Progenitor cell of endocrine pancreas (in vitro differentiated cells): ENCODE measurements around the gene TECPR1. TPM values are rescaled to one million over a fixed set of nuclear protein-coding genes. Genes with fewer than 3 reads are reported as not detected.

Experiments used
- DNase-seq: peaks from one replicate; pipeline ENCODE4 v3.0.0; 2021; ENCODE audit warnings: low spot score; ENCODE audit not compliant: unreplicated experiment
- H3K27ac Mint-ChIP-seq: 2 replicates; pipeline ENCODE4 v1.8.0; 2021; ENCODE audit warnings: mild to moderate bottlenecking, moderate library complexity, mixed read lengths
- H3K27me3 Mint-ChIP-seq: 2 replicates; pipeline ENCODE4 v1.8.0; 2021; ENCODE audit warnings: mixed read lengths
- H3K36me3 Mint-ChIP-seq: 2 replicates; pipeline ENCODE4 v1.8.0; 2022; ENCODE audit warnings: mixed read lengths; ENCODE audit not compliant: insufficient read depth
- H3K4me1 Mint-ChIP-seq: 2 replicates; pipeline ENCODE4 v1.8.0; 2021; ENCODE audit warnings: low read depth, mixed read lengths
- H3K4me3 Mint-ChIP-seq: 2 replicates; pipeline ENCODE4 v1.8.0; 2021; ENCODE audit warnings: low read depth, mild to moderate bottlenecking, moderate library complexity, mixed read lengths
- H3K9me3 Mint-ChIP-seq: 2 replicates; pipeline ENCODE4 v1.8.0; 2021; ENCODE audit warnings: low read depth, mixed read lengths
- total RNA-seq: library from RNA; stranded (reverse); gene quantifications from 2 replicates; pipeline ENCODE4 v1.2.1, GENCODE V29; 2021
- TF ChIP-seq, protein P1 (sequence below): fragments of 200-600 bp; sonication (generic); IDR thresholded peaks from one replicate; pipeline ENCODE4 v1.5.0; 2021; ENCODE audit warnings: antibody characterized with exemption, mild to moderate bottlenecking; ENCODE audit not compliant: unreplicated experiment

The TECPR1 gene
- total RNA-seq, 1 donor from 2014 or later, result 41.6 TPM

DNA sequence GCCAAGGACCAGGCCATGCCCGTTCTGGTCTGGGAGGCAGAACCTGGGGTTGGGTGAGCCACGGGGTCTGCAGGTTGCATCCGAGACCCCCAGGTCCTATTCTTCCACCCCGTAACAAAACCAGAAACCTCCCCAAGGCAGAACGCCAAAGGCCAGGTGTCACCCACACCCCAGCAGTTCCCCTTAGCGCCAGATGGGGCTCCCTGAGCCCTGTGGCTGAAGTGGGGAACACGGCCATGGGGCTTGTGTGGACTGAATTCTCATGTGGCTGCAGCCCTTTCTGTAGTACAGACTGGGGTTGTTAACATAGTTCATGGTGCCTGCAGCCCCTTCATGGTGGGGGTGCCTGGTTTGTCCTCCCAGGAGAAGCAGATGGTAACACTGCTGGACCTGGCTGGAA lies 39.7 kb upstream of the TECPR1 start:
- no peak for DNase-seq
- H3K9me3 Mint-ChIP-seq, result no peaks in the 10 kb centered on the region
- H3K36me3 Mint-ChIP-seq, result peaks cover 11% of the 10 kb centered on the region
- no peak overlapping the region for H3K4me3 Mint-ChIP-seq
- H3K4me1 Mint-ChIP-seq, result peaks cover 3% of the 10 kb centered on the region
- TF ChIP-seq, protein P1, sequence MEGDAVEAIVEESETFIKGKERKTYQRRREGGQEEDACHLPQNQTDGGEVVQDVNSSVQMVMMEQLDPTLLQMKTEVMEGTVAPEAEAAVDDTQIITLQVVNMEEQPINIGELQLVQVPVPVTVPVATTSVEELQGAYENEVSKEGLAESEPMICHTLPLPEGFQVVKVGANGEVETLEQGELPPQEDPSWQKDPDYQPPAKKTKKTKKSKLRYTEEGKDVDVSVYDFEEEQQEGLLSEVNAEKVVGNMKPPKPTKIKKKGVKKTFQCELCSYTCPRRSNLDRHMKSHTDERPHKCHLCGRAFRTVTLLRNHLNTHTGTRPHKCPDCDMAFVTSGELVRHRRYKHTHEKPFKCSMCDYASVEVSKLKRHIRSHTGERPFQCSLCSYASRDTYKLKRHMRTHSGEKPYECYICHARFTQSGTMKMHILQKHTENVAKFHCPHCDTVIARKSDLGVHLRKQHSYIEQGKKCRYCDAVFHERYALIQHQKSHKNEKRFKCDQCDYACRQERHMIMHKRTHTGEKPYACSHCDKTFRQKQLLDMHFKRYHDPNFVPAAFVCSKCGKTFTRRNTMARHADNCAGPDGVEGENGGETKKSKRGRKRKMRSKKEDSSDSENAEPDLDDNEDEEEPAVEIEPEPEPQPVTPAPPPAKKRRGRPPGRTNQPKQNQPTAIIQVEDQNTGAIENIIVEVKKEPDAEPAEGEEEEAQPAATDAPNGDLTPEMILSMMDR, result peak; percentile 26
- no peak overlapping the region for H3K27ac Mint-ChIP-seq
- H3K27me3 Mint-ChIP-seq, result no peaks in the 10 kb centered on the region

DNA sequence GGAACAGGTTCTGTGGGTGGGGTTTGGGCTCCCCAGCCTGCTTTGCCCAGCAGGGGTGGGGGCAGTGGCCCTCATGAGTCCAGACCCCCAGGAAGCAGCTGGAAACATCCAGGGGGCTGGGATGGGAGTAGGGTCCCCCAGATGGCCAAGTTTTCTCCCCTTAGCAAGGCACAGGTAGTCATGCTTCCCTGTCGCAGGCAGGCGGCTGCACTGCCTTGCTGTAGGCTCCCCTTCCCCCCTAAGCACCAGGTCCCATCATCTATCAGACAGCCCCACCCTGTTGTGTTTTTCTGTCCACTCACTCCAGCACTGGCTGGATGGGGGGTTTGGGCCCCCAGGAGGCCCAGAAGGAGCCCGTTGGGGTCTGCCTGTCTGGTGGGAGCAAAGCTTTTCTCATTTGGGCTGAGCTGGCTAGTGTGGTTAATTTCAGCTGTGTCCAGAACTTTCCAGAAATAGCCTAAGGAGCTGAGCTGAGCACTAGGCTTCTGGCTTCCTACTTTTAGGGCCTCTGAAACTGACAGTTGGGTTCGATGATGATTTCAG lies 37.4 kb upstream of the TECPR1 start:
- H3K36me3 Mint-ChIP-seq, result peaks cover 15% of the 10 kb centered on the region
- no peak for DNase-seq
- no peaks in the 10 kb centered on the region for H3K9me3 Mint-ChIP-seq
- no peaks in the 10 kb centered on the region for H3K27me3 Mint-ChIP-seq
- no peak overlapping the region for H3K27ac Mint-ChIP-seq
- TF ChIP-seq, protein P1, result no peak
- H3K4me3 Mint-ChIP-seq, result no peak overlapping the region
- peaks cover 14% of the 10 kb centered on the region for H3K4me1 Mint-ChIP-seq

DNA sequence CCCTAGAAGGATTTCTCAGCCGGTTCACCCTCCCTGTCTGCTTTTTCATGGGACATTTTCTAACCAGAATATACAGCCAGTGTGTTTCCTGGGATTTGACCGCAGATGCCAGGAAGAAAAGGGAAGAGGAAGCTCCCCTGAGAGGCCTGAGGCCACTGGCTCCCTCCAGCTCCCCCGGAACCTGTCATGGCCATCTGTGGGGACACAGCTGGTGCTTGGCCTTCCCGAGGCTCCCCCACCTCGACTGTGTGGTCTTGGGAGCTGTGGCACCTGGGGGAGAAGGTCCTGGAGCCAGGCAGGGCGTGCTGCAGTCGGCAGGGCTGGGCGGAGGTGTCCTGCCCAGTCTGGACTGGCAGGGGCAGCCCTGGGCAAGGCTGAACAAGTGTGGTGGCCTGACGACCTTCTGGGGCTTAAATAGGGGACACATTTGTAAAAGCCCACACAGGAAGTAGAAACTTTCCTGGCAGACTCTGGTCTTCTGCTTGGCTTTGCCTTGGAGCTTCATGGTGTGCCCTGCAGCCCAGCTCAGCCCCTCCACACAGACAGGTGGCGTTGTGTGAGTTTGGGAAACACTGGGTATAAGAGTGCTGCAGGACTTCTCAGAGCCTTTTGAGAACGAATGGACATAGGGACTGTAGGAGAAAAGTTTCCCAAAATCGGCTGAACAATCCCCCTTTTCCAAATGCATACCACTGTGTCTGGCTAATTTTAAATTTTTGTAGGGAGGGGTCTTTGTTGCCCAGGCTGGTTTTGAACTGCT lies 36.2 kb upstream of the TECPR1 start:
- Mint-ChIP-seq H3K27me3 (no peaks in the 10 kb centered on the region), H3K9me3 (no peaks in the 10 kb centered on the region), H3K4me3 (no peak overlapping the region), H3K4me1 (peaks cover 22% of the 10 kb centered on the region), H3K36me3 (peaks cover 14% of the 10 kb centered on the region), H3K27ac (peak overlapping the region; percentile 45)
- TF ChIP-seq, protein P1, result no peak
- DNase-seq, result no peak

DNA sequence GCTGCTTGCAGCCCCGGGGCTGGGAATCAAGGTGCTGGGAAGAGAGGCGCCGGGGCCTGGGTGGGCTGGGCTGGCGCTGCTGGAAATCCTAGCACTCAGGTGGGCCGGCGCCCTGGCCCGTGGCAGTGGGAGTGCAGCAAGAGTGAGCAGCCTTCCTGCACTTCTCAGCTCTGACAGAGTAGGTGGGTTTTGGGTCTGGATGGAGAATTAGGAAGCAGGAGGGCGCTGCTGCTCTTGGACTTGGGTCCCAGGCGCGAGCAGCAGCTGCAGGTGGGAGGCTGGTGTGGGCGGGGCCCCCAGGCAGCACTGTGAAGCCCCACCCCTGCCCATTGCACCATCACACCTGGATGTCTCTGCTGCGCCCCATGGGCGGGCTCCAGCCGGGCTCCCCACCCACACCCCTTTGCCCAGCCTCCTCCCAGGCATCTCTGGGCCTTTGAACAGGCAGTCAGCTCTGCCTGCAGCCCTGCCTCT lies 35.5 kb upstream of the TECPR1 start:
- Mint-ChIP-seq H3K36me3 (peaks cover 15% of the 10 kb centered on the region), H3K27me3 (no peaks in the 10 kb centered on the region), H3K9me3 (no peaks in the 10 kb centered on the region), H3K4me3 (no peak overlapping the region), H3K4me1 (peaks cover 29% of the 10 kb centered on the region), H3K27ac (no peak overlapping the region)
- TF ChIP-seq, protein P1, result no peak
- no peak for DNase-seq

DNA sequence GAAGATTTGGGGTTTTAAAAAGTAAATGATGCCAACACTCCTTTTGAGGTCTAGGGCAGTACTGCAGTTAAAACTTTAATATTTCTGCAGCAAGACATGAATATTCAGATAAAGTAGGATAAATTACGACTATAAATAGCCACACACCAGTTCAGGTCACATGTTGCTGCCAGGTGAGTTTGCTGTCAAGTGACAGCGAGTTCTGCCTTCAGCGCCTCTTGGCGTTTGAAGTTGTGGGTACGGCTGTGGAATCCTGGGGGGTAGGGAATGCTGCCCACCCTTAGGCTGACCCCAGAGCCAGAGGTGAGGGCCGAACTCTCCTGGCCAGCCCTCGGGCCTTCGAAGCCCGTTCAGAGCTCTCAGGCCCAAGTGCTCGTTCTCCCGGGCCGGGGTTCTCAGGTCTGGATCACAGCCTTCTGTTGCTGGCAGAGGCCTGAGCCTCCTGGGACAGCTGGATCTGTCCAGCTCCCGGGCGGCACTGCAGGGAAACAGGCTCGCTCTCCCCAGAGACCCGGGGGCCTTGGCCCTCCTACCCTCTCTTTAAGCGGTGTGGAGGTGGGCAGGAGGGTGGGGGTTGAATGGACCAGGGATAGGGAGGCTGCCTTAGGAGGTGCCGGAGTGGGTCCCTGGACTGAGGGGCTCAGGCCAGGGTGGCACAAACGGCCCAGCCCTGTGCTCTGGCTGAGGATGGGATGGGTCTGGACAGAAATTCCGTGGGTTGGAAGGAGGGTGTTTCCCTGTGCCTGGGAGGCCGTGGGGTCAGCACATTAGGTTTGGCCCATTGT lies 34.9 kb upstream of the TECPR1 start:
- Mint-ChIP-seq H3K36me3 (peaks cover 13% of the 10 kb centered on the region), H3K4me1 (peaks cover 31% of the 10 kb centered on the region), H3K27ac (peak overlapping the region; percentile 45), H3K27me3 (no peaks in the 10 kb centered on the region), H3K9me3 (no peaks in the 10 kb centered on the region), H3K4me3 (no peak overlapping the region)
- TF ChIP-seq, protein P1, result no peak
- no peak for DNase-seq
